HCT116 (cell line): ENCODE results near the gene CEP55. TPM values are rescaled to one million over a fixed set of nuclear protein-coding genes. Genes with fewer than 3 reads are reported as not detected.

Experiments
- ATAC-seq: fragments of 200-7000 bp; cut with Tn5 transposase; 2 replicates; pipeline ENCODE4 v1.9.1; 2020; ENCODE audit warnings: mild to moderate bottlenecking, moderate library complexity
- BruUV-seq: library from RNA; stranded (reverse); fragments of 400-500 nt; replicated peaks from 2 replicates; lab custom pipeline; 2021; lab: Mats Ljungman, UMichigan
- CTCF ChIA-PET: fragments of 300-600 bp; sonication (Branson Sonifier 250); formaldehyde crosslinking; loops from one replicate; lab custom pipeline; 2021; ENCODE audit warnings: antibody characterized with exemption; lab: Charles Lee
- POLR2A ChIA-PET: fragments of 300-600, 350-600 bp; sonication (Branson Sonifier 250); formaldehyde crosslinking; loops from one replicate; lab custom pipeline; 2021; ENCODE audit warnings: antibody characterized with exemption; lab: Charles Lee
- RAD21 ChIA-PET, 2 experiments: fragments of 300-600 bp; sonication (Branson Sonifier 250); formaldehyde crosslinking; loops; one replicate each; lab custom pipeline; 2023; ENCODE audit warnings: low total read pairs in 2 of 2; ENCODE audit not compliant: uncharacterized antibody in 2 of 2, unreplicated experiment in 2 of 2, low non-redundant PET in 1 of 2; lab: Charles Lee
- DNase-seq: peaks from one replicate; pipeline ENCODE4 v3.0.0-alpha.2; 2010; ENCODE audit warnings: low read depth, low spot score
- H2AFZ ChIP-seq: fragments of 200-600 bp; shearing (Covaris generic), sonication (generic); 2 replicates; pipeline ENCODE4 v1.6.1; 2017; ENCODE audit warnings: low read depth, mixed run types, mixed read lengths, antibody characterized with exemption, low read length; ENCODE audit not compliant: poor library complexity, severe bottlenecking
- H3K27ac ChIP-seq: 2 replicates; pipeline ENCODE4 v1.5.1; 2012; ENCODE audit warnings: low read depth, low read length
- H3K27me3 ChIP-seq: fragments of 200-600 bp; sonication (generic); 2 replicates; pipeline ENCODE4 v1.6.1; 2016; ENCODE audit warnings: mixed run types, low read length, mixed read lengths; ENCODE audit not compliant: insufficient read depth
- H3K36me3 ChIP-seq, 2 experiments: fragments of 200-500 bp in 1 of 2; fragments of 200-600 bp in 1 of 2; sonication (Bioruptor generic) in 1 of 2; sonication (generic) in 1 of 2; 2 replicates each; pipeline versions ENCODE4 v1.5.1 to v1.6.1; 2014 to 2016; ENCODE audit warnings: low read length in 2 of 2, inconsistent platforms in 1 of 2, mixed read lengths in 1 of 2, mixed run types in 1 of 2; ENCODE audit not compliant: insufficient read depth in 2 of 2, control insufficient read depth in 1 of 2
- H3K4me1 ChIP-seq, 2 experiments: fragments of 200-600 bp in 1 of 2; sonication (generic) in 1 of 2; 2 replicates each; pipeline versions ENCODE4 v1.5.1 to v1.6.1; 2012 to 2017; ENCODE audit warnings: low read length in 2 of 2, inconsistent platforms in 1 of 2, mild to moderate bottlenecking in 1 of 2, mixed read lengths in 1 of 2, mixed run types in 1 of 2, moderate library complexity in 1 of 2; ENCODE audit not compliant: insufficient read depth in 2 of 2, control insufficient read depth in 1 of 2
- H3K4me2 ChIP-seq: fragments of 200-600 bp; sonication (generic); 2 replicates; pipeline ENCODE4 v1.6.1; 2017; ENCODE audit warnings: mixed run types, low read length, mixed read lengths
- H3K4me3 ChIP-seq, 2 experiments: fragments of 200-600 bp in 1 of 2; sonication (generic) in 1 of 2; replicated peaks in 1 of 2; 2 replicates each; pipeline ENCODE4 v1.5.1; 2011 to 2016; ENCODE audit warnings: low read length in 2 of 2, control low read depth in 1 of 2, low read depth in 1 of 2, mild to moderate bottlenecking in 1 of 2, mixed read lengths in 1 of 2, mixed run types in 1 of 2
- H3K79me2 ChIP-seq: fragments of 200-600 bp; sonication (generic); 2 replicates; pipeline ENCODE4 v1.6.1; 2017; ENCODE audit warnings: mild to moderate bottlenecking, mixed run types, low read length, moderate library complexity, mixed read lengths; ENCODE audit not compliant: insufficient read depth
- H3K9ac ChIP-seq: fragments of 200-600 bp; sonication (generic); 2 replicates; pipeline ENCODE4 v1.6.1; 2016; ENCODE audit warnings: low read length, mixed read lengths
- H3K9me2 ChIP-seq: fragments of 200-600 bp; sonication (generic), shearing (Covaris generic); 2 replicates; pipeline ENCODE4 v1.6.1; 2017; ENCODE audit warnings: mixed run types, mild to moderate bottlenecking, moderate library complexity; ENCODE audit not compliant: insufficient read depth
- H3K9me3 ChIP-seq, 2 experiments: fragments of 200-500 bp in 1 of 2; fragments of 200-600 bp in 1 of 2; sonication (Bioruptor generic) in 1 of 2; sonication (generic) in 1 of 2; 2 replicates each; pipeline ENCODE4 v1.6.1; 2014 to 2017; ENCODE audit warnings: low read length in 2 of 2, mixed read lengths in 2 of 2, inconsistent platforms in 1 of 2, low read depth in 1 of 2, mild to moderate bottlenecking in 1 of 2, mixed run types in 1 of 2, moderate library complexity in 1 of 2; ENCODE audit not compliant: control insufficient read depth in 1 of 2, insufficient read depth in 1 of 2
- H4K20me1 ChIP-seq: fragments of 200-600 bp; sonication (generic), shearing (Covaris generic); 2 replicates; pipeline ENCODE4 v1.6.1; 2017; ENCODE audit warnings: mixed run types, mild to moderate bottlenecking, moderate library complexity; ENCODE audit not compliant: insufficient read depth
- CBX3 ChIP-seq: IDR thresholded peaks from 2 replicates; pipeline ENCODE4 v1.6.1; 2012; ENCODE audit warnings: low read depth
- CEBPB ChIP-seq: IDR thresholded peaks from 2 replicates; pipeline ENCODE4 v1.6.1; 2012; ENCODE audit warnings: low read depth
- EGR1 ChIP-seq: IDR thresholded peaks from 2 replicates; pipeline ENCODE4 v1.6.1; 2012; ENCODE audit warnings: low read depth
- ELF1 ChIP-seq: IDR thresholded peaks from 2 replicates; pipeline ENCODE4 v1.6.1; 2012; ENCODE audit warnings: low read depth, borderline replicate concordance
- EZH2 ChIP-seq: fragments of 200-600 bp; sonication (generic); IDR thresholded peaks from 2 replicates; pipeline ENCODE4 v1.6.1; 2017; ENCODE audit warnings: antibody characterized with exemption, mixed run types
- EZH2phosphoT487 ChIP-seq: fragments of 200-600 bp; IDR thresholded peaks from 2 replicates; pipeline ENCODE4 v1.6.1; 2018; ENCODE audit warnings: antibody characterized with exemption, borderline replicate concordance
- JUND ChIP-seq: IDR thresholded peaks from 2 replicates; pipeline ENCODE4 v1.6.1; 2012
- POLR2A ChIP-seq: IDR thresholded peaks from 2 replicates; pipeline ENCODE4 v1.7.0; 2011; ENCODE audit warnings: borderline replicate concordance; ENCODE audit not compliant: insufficient read depth, insufficient read length; ENCODE audit errors: extremely low read depth
- SIN3A ChIP-seq: IDR thresholded peaks from 2 replicates; pipeline ENCODE4 v1.6.1; 2012; ENCODE audit warnings: low read depth
- TCF7L2 ChIP-seq: IDR thresholded peaks from 2 replicates; pipeline ENCODE4 v1.7.0; 2011; ENCODE audit warnings: borderline replicate concordance, inconsistent platforms; ENCODE audit not compliant: insufficient read depth, insufficient read length; ENCODE audit errors: extremely low read depth
- YY1 ChIP-seq: IDR thresholded peaks from 2 replicates; pipeline ENCODE4 v1.6.1; 2011; ENCODE audit warnings: low read length, low read depth, moderate library complexity, mild to moderate bottlenecking; ENCODE audit not compliant: insufficient replicate concordance; ENCODE audit errors: extremely low read depth
- ZNF274 ChIP-seq: fragments of 200-500 bp; sonication (Bioruptor generic); IDR thresholded peaks from 2 replicates; pipeline ENCODE4 v1.6.1; 2014; ENCODE audit warnings: mild to moderate bottlenecking, low read depth, low read length, inconsistent platforms
- intact Hi-C: fragments of 100-400 bp; cut with micrococcal nuclease; formaldehyde crosslinking; loops from 2 replicates; pipeline ENCODE4 v1.10.0; 2022
- total RNA-seq: library from RNA; stranded (reverse); gene quantifications from one replicate; pipeline ENCODE4 v1.2.1, GENCODE V29; 2021; ENCODE audit not compliant: unreplicated experiment
- TF ChIP-seq, protein P1 (sequence below): IDR thresholded peaks from 2 replicates; pipeline ENCODE4 v1.6.1; 2011; ENCODE audit warnings: mild to moderate bottlenecking, low read length, moderate library complexity; ENCODE audit not compliant: insufficient replicate concordance; ENCODE audit errors: extremely low read depth
- TF ChIP-seq, protein P2 (sequence below), 3 experiments: fragments of 200-600 bp in 1 of 3; sonication (generic) in 1 of 3; IDR thresholded peaks in 2 of 3; conservative IDR thresholded peaks in 1 of 3; 2 replicates each; pipeline ENCODE4 v1.5.1; 2012 to 2017; ENCODE audit warnings: low read depth in 2 of 3, low read length in 2 of 3, antibody characterized with exemption in 1 of 3, borderline replicate concordance in 1 of 3, control low read depth in 1 of 3, mild to moderate bottlenecking in 1 of 3, mixed read lengths in 1 of 3, mixed run types in 1 of 3, moderate library complexity in 1 of 3; ENCODE audit not compliant: insufficient read depth in 1 of 3

CEP55 gene
- total RNA-seq, 1 experiment from 2014 or later, result 63.7 TPM

- no peak for ATAC-seq
These were observed 13.4 kb downstream of the CEP55 start for GRCh38 chr10:93509816-93510215.

DNA sequence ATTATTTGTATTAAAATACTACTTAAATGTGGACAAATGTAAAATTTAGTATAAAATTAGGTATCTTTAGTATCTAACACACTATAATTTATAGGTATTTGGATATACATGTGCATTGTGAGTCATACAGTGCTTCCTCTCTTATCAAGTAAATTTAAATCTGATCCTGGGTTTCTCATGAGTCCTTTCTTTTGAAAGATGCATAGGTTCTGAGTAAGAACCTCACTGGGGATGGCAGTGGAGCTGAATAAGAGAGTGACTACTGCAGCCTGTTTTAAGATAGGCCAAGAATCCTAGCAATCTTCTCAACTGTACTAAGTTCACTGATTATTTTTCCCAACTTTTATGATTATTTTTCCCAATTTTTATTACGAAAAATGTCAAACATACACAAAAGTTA, 16.2 kb downstream of the CEP55 start:
- no peak overlapping the region for H3K9ac ChIP-seq
- ATAC-seq, result no peak
- H3K4me3 ChIP-seq, result no peak overlapping the region
- ChIA-PET POLR2A (interaction anchor here (0.7 kb wide), 1 partner anchor 964 kb away, joined by 3 read pairs; no protein-coding TSS in a partner anchor), RAD21 (no interaction called here), CTCF (interaction anchor here (0.6 to 3.2 kb wide), 5 partner anchors 10 to 838 kb away, joined by 3 to 22 read pairs (median 3); no protein-coding TSS in a partner anchor)
- no peaks in the 10 kb centered on the region for H4K20me1 ChIP-seq
- H2AFZ ChIP-seq, result no peak overlapping the region
- BruUV-seq, result no TSS peak
- H3K36me3 ChIP-seq, result peaks cover 43 to 46% of the 10 kb centered on the region in 2 experiments
- no peaks in the 10 kb centered on the region; the same call in 1 of the 2 replicates for H3K79me2 ChIP-seq
- H3K4me1 ChIP-seq, result no peaks in the 10 kb centered on the region
- H3K27me3 ChIP-seq, result no peaks in the 10 kb centered on the region
- no peak overlapping the region for H3K27ac ChIP-seq
- DNase-seq, result no peak
- no peaks in the 10 kb centered on the region for H3K9me2 ChIP-seq
- TF ChIP-seq ELF1 (no peak), JUND (no peak), EZH2phosphoT487 (no peak), CEBPB (no peak), EZH2 (no peak), POLR2A (no peak), CBX3 (no peak), SIN3A (no peak), EGR1 (no peak), ZNF274 (no peak)
- TF ChIP-seq, protein P1, sequence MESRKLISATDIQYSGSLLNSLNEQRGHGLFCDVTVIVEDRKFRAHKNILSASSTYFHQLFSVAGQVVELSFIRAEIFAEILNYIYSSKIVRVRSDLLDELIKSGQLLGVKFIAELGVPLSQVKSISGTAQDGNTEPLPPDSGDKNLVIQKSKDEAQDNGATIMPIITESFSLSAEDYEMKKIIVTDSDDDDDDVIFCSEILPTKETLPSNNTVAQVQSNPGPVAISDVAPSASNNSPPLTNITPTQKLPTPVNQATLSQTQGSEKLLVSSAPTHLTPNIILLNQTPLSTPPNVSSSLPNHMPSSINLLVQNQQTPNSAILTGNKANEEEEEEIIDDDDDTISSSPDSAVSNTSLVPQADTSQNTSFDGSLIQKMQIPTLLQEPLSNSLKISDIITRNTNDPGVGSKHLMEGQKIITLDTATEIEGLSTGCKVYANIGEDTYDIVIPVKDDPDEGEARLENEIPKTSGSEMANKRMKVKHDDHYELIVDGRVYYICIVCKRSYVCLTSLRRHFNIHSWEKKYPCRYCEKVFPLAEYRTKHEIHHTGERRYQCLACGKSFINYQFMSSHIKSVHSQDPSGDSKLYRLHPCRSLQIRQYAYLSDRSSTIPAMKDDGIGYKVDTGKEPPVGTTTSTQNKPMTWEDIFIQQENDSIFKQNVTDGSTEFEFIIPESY, result no peak
- H3K9me3 ChIP-seq, result no peaks in the 10 kb centered on the region
- intact Hi-C loops, result loop anchor here (10.0 kb wide), 1 partner anchor 988 kb away; no protein-coding TSS in a partner anchor
- no peak overlapping the region for H3K4me2 ChIP-seq

More at GRCh38 chr10:93509816-93510215, 13.4 kb downstream of the CEP55 start:
- Histone ChIP-seq H3K4me3 (no peak overlapping the region), H3K36me3 (peaks cover 25 to 38% of the 10 kb centered on the region in 2 experiments), H2AFZ (no peak overlapping the region), H3K27ac (no peak overlapping the region), H3K4me1 (no peaks in the 10 kb centered on the region), H3K9me3 (no peaks in the 10 kb centered on the region), H3K27me3 (no peaks in the 10 kb centered on the region), H3K9me2 (no peaks in the 10 kb centered on the region), H4K20me1 (no peaks in the 10 kb centered on the region), H3K9ac (no peak overlapping the region), H3K79me2 (peaks cover 7% of the 10 kb centered on the region), H3K4me2 (no peak overlapping the region)
- ChIA-PET RAD21 (no interaction called here), CTCF (interaction anchor here (0.9 to 1.2 kb wide), 3 partner anchors 24 to 134 kb away, joined by 3 read pairs; no protein-coding TSS in a partner anchor), POLR2A (interaction anchor here (0.7 kb wide), 1 partner anchor 133 kb away, joined by 3 read pairs; no protein-coding TSS in a partner anchor)
- DNase-seq, result no peak
- intact Hi-C loops, result loop anchor here (2.0 to 10.0 kb wide), 3 partner anchors 25 to 985 kb away; no protein-coding TSS in a partner anchor
- no peak for TF ChIP-seq ZNF274
- no peak for TF ChIP-seq YY1
- no peak for TF ChIP-seq POLR2A
- TF ChIP-seq TCF7L2, result no peak
- TF ChIP-seq, protein P2, sequence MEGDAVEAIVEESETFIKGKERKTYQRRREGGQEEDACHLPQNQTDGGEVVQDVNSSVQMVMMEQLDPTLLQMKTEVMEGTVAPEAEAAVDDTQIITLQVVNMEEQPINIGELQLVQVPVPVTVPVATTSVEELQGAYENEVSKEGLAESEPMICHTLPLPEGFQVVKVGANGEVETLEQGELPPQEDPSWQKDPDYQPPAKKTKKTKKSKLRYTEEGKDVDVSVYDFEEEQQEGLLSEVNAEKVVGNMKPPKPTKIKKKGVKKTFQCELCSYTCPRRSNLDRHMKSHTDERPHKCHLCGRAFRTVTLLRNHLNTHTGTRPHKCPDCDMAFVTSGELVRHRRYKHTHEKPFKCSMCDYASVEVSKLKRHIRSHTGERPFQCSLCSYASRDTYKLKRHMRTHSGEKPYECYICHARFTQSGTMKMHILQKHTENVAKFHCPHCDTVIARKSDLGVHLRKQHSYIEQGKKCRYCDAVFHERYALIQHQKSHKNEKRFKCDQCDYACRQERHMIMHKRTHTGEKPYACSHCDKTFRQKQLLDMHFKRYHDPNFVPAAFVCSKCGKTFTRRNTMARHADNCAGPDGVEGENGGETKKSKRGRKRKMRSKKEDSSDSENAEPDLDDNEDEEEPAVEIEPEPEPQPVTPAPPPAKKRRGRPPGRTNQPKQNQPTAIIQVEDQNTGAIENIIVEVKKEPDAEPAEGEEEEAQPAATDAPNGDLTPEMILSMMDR (IDR thresholded peaks at IDR 0.05 in 2 of 3, conservative IDR thresholded peaks at IDR 0.05 in 1 of 3; ENCODE audit: borderline replicate concordance in 1 of 3, insufficient read depth in 1 of 3, low read depth in 2 of 3, low read length in 2 of 3), result no peak
- no TSS peak for BruUV-seq
